Measurements from ENCODE around the gene OR13C9. TPM values are rescaled to one million over a fixed set of nuclear protein-coding genes. Genes with fewer than 3 reads are reported as not detected.
"Not testable (repeated sequence)": the region's sequence is repeated elsewhere in the genome, so short reads cannot be mapped to it uniquely, and the experiment has no call there.

The OR13C9 gene
- total and polyA plus RNA-seq, 8 donors, result not detected

- H3K9me3 ChIP-seq, result no peaks in the 10 kb centered on the region
- no peak overlapping the region for H3K4me3 ChIP-seq
- H3K36me3 ChIP-seq, result no peaks in the 10 kb centered on the region
- no peak for DNase-seq
- H3K27ac ChIP-seq, result no peak overlapping the region
- intact Hi-C loops (cut with DNase I; ENCODE audit: low total_unique reads), result no loop called here
- no peak for TF ChIP-seq POLR2AphosphoS5 (IDR thresholded peaks at IDR 0.05)
- no peak for TF ChIP-seq POLR2A (IDR thresholded peaks at IDR 0.05)
- TF ChIP-seq EP300 (IDR thresholded peaks at IDR 0.05), result no peak
- no peak for TF ChIP-seq CTCF (IDR thresholded peaks at IDR 0.05)
- no peaks in the 10 kb centered on the region for H3K4me1 ChIP-seq
- WGBS, 5 donors, result 69 to 77% (median 72%) methylated on average over 3 of the region's 3 CpGs
- no peaks in the 10 kb centered on the region for H3K27me3 ChIP-seq
Measured at GRCh38 chr9:104604801-104605200, 13.2 kb downstream of the OR13C9 start.

GRCh38 chr9:104599313-104599712 is 18.7 kb downstream of the OR13C9 start, which contains the start of gene OR13C5:
OR13C5 (minus strand) TSS chr9:104599413; CDS start chr9:104599413, 0 bp downstream.
- H3K4me1 ChIP-seq; H3K4me3 ChIP-seq; H3K9me3 ChIP-seq; intact Hi-C loops (cut with DNase I; ENCODE audit: low total_unique reads); H3K36me3 ChIP-seq; DNase-seq; H3K27me3 ChIP-seq; H3K27ac ChIP-seq: not testable (repeated sequence)

- H3K4me1 ChIP-seq; H3K4me3 ChIP-seq; H3K27ac ChIP-seq; H3K27me3 ChIP-seq; DNase-seq; H3K9me3 ChIP-seq; H3K36me3 ChIP-seq; intact Hi-C loops (cut with DNase I; ENCODE audit: low total_unique reads): not testable (repeated sequence)
- WGBS, 5 donors, result 50 to 85% (median 72%) methylated on average over 1 to 3 of the region's 3 CpGs
Measured at GRCh38 chr9:104598749-104599148, 19.3 kb downstream of the OR13C9 start.

- H3K27me3 ChIP-seq, result no peaks in the 10 kb centered on the region
- intact Hi-C loops (cut with DNase I; ENCODE audit: low total_unique reads), result no loop called here
- no peak for DNase-seq
- TF ChIP-seq POLR2AphosphoS5 (IDR thresholded peaks at IDR 0.05), result no peak
- no peak overlapping the region for H3K27ac ChIP-seq
- peaks cover 0 to 4% (median 0%) of the 10 kb centered on the region in 4 donors for H3K9me3 ChIP-seq
- WGBS, 5 donors, result 0 to 89% (median 50%) methylated on average over 1 of the region's 1 CpG
- no peaks in the 10 kb centered on the region for H3K36me3 ChIP-seq
- no peak overlapping the region for H3K4me3 ChIP-seq
- no peaks in the 10 kb centered on the region for H3K4me1 ChIP-seq
Measured at GRCh38 chr9:104589626-104590025, 28.4 kb downstream of the OR13C9 start.

- Histone ChIP-seq H3K9me3 (no peaks in the 10 kb centered on the region), H3K27ac (no peak overlapping the region), H3K4me1 (no peaks in the 10 kb centered on the region), H3K4me3 (no peak overlapping the region), H3K27me3 (no peaks in the 10 kb centered on the region), H3K36me3 (no peaks in the 10 kb centered on the region)
- 0 to 91% (median 59%) methylated on average over 1 of the region's 1 CpG for WGBS, 5 donors
- DNase-seq, result peak in 1 of 2 donors; percentile 47
- intact Hi-C loops (cut with DNase I; ENCODE audit: low total_unique reads), result no loop called here
- TF ChIP-seq POLR2AphosphoS5 (IDR thresholded peaks at IDR 0.05), result no peak
- no peak for TF ChIP-seq EP300 (IDR thresholded peaks at IDR 0.05)
- TF ChIP-seq POLR2A (IDR thresholded peaks at IDR 0.05), result no peak
- no peak for TF ChIP-seq CTCF (IDR thresholded peaks at IDR 0.05)
Measured at GRCh38 chr9:104586496-104587180, 31.4 kb downstream of the OR13C9 start.

GRCh38 chr9:104580562-104580961 is 37.4 kb downstream of the OR13C9 start:
- Histone ChIP-seq H3K27me3 (no peaks in the 10 kb centered on the region), H3K27ac (no peak overlapping the region), H3K9me3 (no peaks in the 10 kb centered on the region), H3K4me3 (no peak overlapping the region), H3K36me3 (no peaks in the 10 kb centered on the region), H3K4me1 (no peaks in the 10 kb centered on the region)
- 71 to 92% (median 88%) methylated on average over 1 of the region's 1 CpG for WGBS, 5 donors
- TF ChIP-seq POLR2AphosphoS5 (IDR thresholded peaks at IDR 0.05), result no peak
- TF ChIP-seq CTCF (IDR thresholded peaks at IDR 0.05), result no peak
- no peak for TF ChIP-seq EP300 (IDR thresholded peaks at IDR 0.05)
- TF ChIP-seq POLR2A (IDR thresholded peaks at IDR 0.05), result no peak
- intact Hi-C loops (cut with DNase I; ENCODE audit: low total_unique reads), result no loop called here
- no peak for DNase-seq
